IMR-90 (cell line): ENCODE data around the gene POFUT2. TPM values are rescaled to one million over a fixed set of nuclear protein-coding genes. Genes with fewer than 3 reads are reported as not detected.

ENCODE experiments used
- ATAC-seq: fragments of 200-7000 bp; cut with Tn5 transposase; 2 replicates; pipeline ENCODE4 v1.9.1; 2020; ENCODE audit warnings: low read depth, mild to moderate bottlenecking, moderate library complexity
- BruUV-seq: library from RNA; stranded (reverse); fragments of 400-500 nt; replicated peaks from 2 replicates; lab custom pipeline; 2021; lab: Mats Ljungman, UMichigan
- CTCF ChIA-PET: fragments of 300-600 bp; formaldehyde crosslinking; extraction: SDS; loops from one replicate; lab custom pipeline; 2021; ENCODE audit warnings: antibody characterized with exemption; lab: Yijun Ruan, JAX
- POLR2A ChIA-PET: fragments of 300-600 bp; sonication (Branson Sonifier 250); formaldehyde crosslinking; loops from one replicate; lab custom pipeline; 2022; ENCODE audit warnings: antibody characterized with exemption; ENCODE audit not compliant: unreplicated experiment; lab: Charles Lee
- DNase-seq: peaks from one replicate; pipeline ENCODE4 v3.0.0; 2013
- H2AFZ ChIP-seq: replicated peaks from 2 replicates; pipeline ENCODE3; 2013; ENCODE audit warnings: low read length, mild to moderate bottlenecking; ENCODE audit not compliant: poor library complexity
- H2AK5ac ChIP-seq: 2 replicates; pipeline ENCODE4 v1.6.1; 2013; ENCODE audit warnings: low read depth, low read length, inconsistent platforms
- H2AK9ac ChIP-seq: replicated peaks from 2 replicates; pipeline ENCODE3; 2013; ENCODE audit warnings: mild to moderate bottlenecking, low read depth, low read length, moderate library complexity; ENCODE audit not compliant: poor library complexity
- H2BK120ac ChIP-seq: 2 replicates; pipeline ENCODE4 v1.6.1; 2013; ENCODE audit warnings: low read depth, low read length, inconsistent platforms
- H2BK15ac ChIP-seq: 3 replicates; pipeline ENCODE4 v1.6.1; 2013; ENCODE audit warnings: low read depth, low read length, inconsistent platforms
- H2BK20ac ChIP-seq: 2 replicates; pipeline ENCODE4 v1.6.1; 2013; ENCODE audit warnings: low read depth, mild to moderate bottlenecking, inconsistent platforms, low read length, moderate library complexity
- H2BK5ac ChIP-seq: 2 replicates; pipeline ENCODE4 v1.6.1; 2013; ENCODE audit warnings: mild to moderate bottlenecking, low read depth, low read length, inconsistent platforms; ENCODE audit not compliant: poor library complexity, severe bottlenecking
- H3K14ac ChIP-seq: replicated peaks from 2 replicates; pipeline ENCODE4 v1.6.1; 2013; ENCODE audit warnings: low read depth, low read length, inconsistent platforms
- H3K18ac ChIP-seq: 2 replicates; pipeline ENCODE4 v1.6.1; 2013; ENCODE audit warnings: low read depth, low read length, control low read depth
- H3K23ac ChIP-seq: 2 replicates; pipeline ENCODE4 v1.6.1; 2013; ENCODE audit warnings: low read depth, low read length, inconsistent platforms
- H3K27ac ChIP-seq: 2 replicates; pipeline ENCODE4 v1.5.1; 2013; ENCODE audit warnings: mild to moderate bottlenecking, control low read depth, low read length; ENCODE audit not compliant: insufficient read depth
- H3K27me3 ChIP-seq: 2 replicates; pipeline ENCODE4 v1.6.1; 2013; ENCODE audit warnings: low read length; ENCODE audit not compliant: control insufficient read depth, insufficient read depth
- H3K36me3 ChIP-seq: 2 replicates; pipeline ENCODE4 v1.6.1; 2013; ENCODE audit warnings: low read length, mixed read lengths; ENCODE audit not compliant: control insufficient read depth, insufficient read depth
- H3K4ac ChIP-seq: 2 replicates; pipeline ENCODE4 v1.6.1; 2013; ENCODE audit warnings: low read depth, low read length, inconsistent platforms
- H3K4me1 ChIP-seq: 2 replicates; pipeline ENCODE4 v1.6.1; 2013; ENCODE audit warnings: low read length, mixed read lengths; ENCODE audit not compliant: control insufficient read depth, insufficient read depth
- H3K4me2 ChIP-seq: 2 replicates; pipeline ENCODE4 v1.6.1; 2013; ENCODE audit warnings: low read depth, mild to moderate bottlenecking, control low read depth, low read length, moderate library complexity
- H3K4me3 ChIP-seq: 2 replicates; pipeline ENCODE4 v1.5.1; 2013; ENCODE audit warnings: low read depth, mild to moderate bottlenecking, control low read depth, low read length, moderate library complexity; ENCODE audit not compliant: insufficient read depth
- H3K56ac ChIP-seq: 2 replicates; pipeline ENCODE4 v1.6.1; 2013; ENCODE audit warnings: low read length, inconsistent platforms; ENCODE audit not compliant: insufficient read depth; ENCODE audit errors: extremely low read depth
- H3K79me1 ChIP-seq, 2 experiments: 2 replicates each; pipeline ENCODE4 v1.6.1; 2013; ENCODE audit warnings: low read length in 2 of 2, inconsistent platforms in 1 of 2, low read depth in 1 of 2
- H3K9ac ChIP-seq: 2 replicates; pipeline ENCODE4 v1.6.1; 2013; ENCODE audit warnings: low read depth, low read length, control low read depth
- H3K9me1 ChIP-seq: 2 replicates; pipeline ENCODE4 v1.6.1; 2013; ENCODE audit warnings: low read length, inconsistent platforms; ENCODE audit not compliant: insufficient read depth
- H3K9me3 ChIP-seq: 2 replicates; pipeline ENCODE4 v1.6.1; 2013; ENCODE audit warnings: low read length; ENCODE audit not compliant: control insufficient read depth, insufficient read depth
- H4K20me1 ChIP-seq: 2 replicates; pipeline ENCODE4 v1.6.1; 2013; ENCODE audit warnings: low read length, inconsistent platforms; ENCODE audit not compliant: insufficient read depth
- H4K5ac ChIP-seq: 2 replicates; pipeline ENCODE4 v1.6.1; 2013; ENCODE audit warnings: mild to moderate bottlenecking, low read depth, low read length, control low read depth
- H4K8ac ChIP-seq, 2 experiments: 2 replicates each; pipeline ENCODE4 v1.6.1; 2013; ENCODE audit warnings: low read depth in 2 of 2, low read length in 2 of 2, control low read depth in 1 of 2, inconsistent platforms in 1 of 2
- H4K91ac ChIP-seq: 2 replicates; pipeline ENCODE4 v1.6.1; 2013; ENCODE audit warnings: low read depth, low read length, inconsistent platforms; ENCODE audit not compliant: insufficient read depth
- RAD21 ChIP-seq: IDR thresholded peaks from 2 replicates; pipeline ENCODE4 v1.6.1; 2012; ENCODE audit warnings: low read length, improper control_type of control experiment
- WGBS, 2 experiments: methylation state at CpG; one replicate each; pipeline versions ENCODE4 v1.1.5 to v1.1.7; 2013; ENCODE audit warnings: missing lambda C conversion rate in 2 of 2; ENCODE audit not compliant: insufficient read length in 1 of 2; ENCODE audit errors: extremely low coverage in 2 of 2; 5-methylcytosine and 5-hydroxymethylcytosine counted together
- dilution Hi-C: fragments of 300-500 bp; cut with HindIII; formaldehyde crosslinking; loops from one replicate; pipeline ENCODE4 v1.14.3; 2018; ENCODE audit warnings: low sequenced_read_pairs; ENCODE audit not compliant: unreplicated experiment
- in situ Hi-C: fragments of 300-500 bp; cut with MboI; formaldehyde crosslinking; loops from 3 replicates; pipeline ENCODE4 v1.14.3; 2019; ENCODE audit warnings: low sequenced_read_pairs, inconsistent platforms, mixed read lengths
- intact Hi-C: fragments of 100-400 bp; cut with micrococcal nuclease; formaldehyde crosslinking; loops from 2 replicates; pipeline ENCODE4 v1.10.0; 2022
- polyA plus RNA-seq, 3 experiments: library from polyadenylated mRNA; depleted of rRNA; stranded (reverse); fragments of >200 nt; gene quantifications; 2 replicates each; pipeline ENCODE4 v1.2.3, GENCODE V29; 2012; ENCODE audit warnings: low replicate concordance in 1 of 3
- total RNA-seq: library from RNA; depleted of rRNA; stranded (reverse); fragments of >200 nt; gene quantifications from 2 replicates; pipeline ENCODE4 v1.2.3, GENCODE V29; 2012

POFUT2 gene
- total and polyA plus RNA-seq, 2 of the 4 experiments (the other 2 are of a cell fraction): 18.8 to 59.3 TPM

DNA sequence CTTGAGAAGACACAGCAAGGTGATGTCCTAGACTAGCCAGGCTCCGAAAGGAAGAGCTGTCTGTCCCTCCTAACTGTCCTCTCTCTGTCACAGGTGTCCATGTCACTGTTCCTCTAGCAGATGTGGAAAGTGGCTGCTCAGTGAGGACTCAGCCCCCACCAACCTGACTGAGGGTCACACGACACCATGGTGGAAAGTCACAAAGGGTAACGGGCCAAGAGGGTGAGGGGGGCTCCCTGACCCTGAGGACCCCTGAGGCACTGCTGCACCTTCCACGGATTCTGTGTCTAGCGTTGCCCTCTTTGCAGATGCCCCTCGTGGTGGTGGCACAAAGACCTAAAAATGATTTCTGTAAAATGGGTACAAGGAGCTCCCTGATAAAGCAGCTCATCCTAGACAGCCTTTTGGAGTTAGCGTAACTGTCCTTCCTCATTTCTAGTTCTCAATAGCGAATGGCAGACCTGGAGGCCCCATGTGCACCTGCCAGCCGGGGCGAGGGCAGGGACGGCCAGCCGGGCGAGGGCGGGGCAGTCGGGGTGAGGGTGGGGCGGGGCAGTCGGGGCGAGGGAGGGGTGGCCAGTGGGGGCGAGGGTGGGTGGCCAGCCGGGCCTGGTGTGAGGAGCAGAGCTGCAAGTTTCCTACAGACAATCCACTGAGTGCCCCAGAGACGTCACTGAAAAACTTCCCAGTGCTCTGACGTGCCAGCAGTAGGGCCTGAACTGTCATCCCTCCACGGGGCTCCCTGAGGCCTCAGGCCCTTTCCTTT is 23.4 kb downstream of the POFUT2 start:
- Histone ChIP-seq H3K27me3 (no peaks in the 10 kb centered on the region), H2AK9ac (no peak overlapping the region), H3K56ac (no peak overlapping the region), H3K4me3 (no peak overlapping the region), H4K5ac (no peak overlapping the region), H2BK5ac (no peak overlapping the region), H3K23ac (no peak overlapping the region), H3K14ac (no peak overlapping the region), H4K91ac (no peak overlapping the region), H3K9ac (no peak overlapping the region), H3K4ac (no peak overlapping the region), H3K4me1 (no peaks in the 10 kb centered on the region), H3K79me1 (peaks cover 0 to 15% of the 10 kb centered on the region in 2 experiments), H3K9me1 (peaks cover 7% of the 10 kb centered on the region; the same call in 1 of the 2 replicates), H4K20me1 (peaks cover 38% of the 10 kb centered on the region), H2AK5ac (no peak overlapping the region), H2BK15ac (no peak overlapping the region), H2AFZ (no peak overlapping the region), H3K27ac (no peak overlapping the region), H3K4me2 (no peak overlapping the region), H4K8ac (no peak overlapping the region), H3K36me3 (peaks cover 53% of the 10 kb centered on the region), H2BK120ac (no peak overlapping the region), H3K18ac (no peak overlapping the region), H3K9me3 (no peaks in the 10 kb centered on the region), H2BK20ac (no peak overlapping the region)
- intact Hi-C loops (no loop called here), in situ Hi-C loops (no loop called here), dilution Hi-C loops (no loop called here)
- ChIA-PET CTCF (no interaction called here), POLR2A (no interaction called here)
- no peak for TF ChIP-seq RAD21
- no peak for DNase-seq
- BruUV-seq: TSS peak; percentile 79
- ATAC-seq: no peak
- 92% methylated on average over 4 of the region's 23 CpGs; no CpG with 5 or more reads in 1 of the 2 experiments for WGBS, 2 experiments
